K562 (cell line): ENCODE measurements around the gene CCDC200. TPM values are rescaled to one million over a fixed set of nuclear protein-coding genes. Genes with fewer than 3 reads are reported as not detected.
A peak's percentile ranks its signal among the peaks of the same experiment; 100 is the strongest.

Experiments used
- ELF1 ChIP-seq: fragments of 200-800 bp; sonication (Bioruptor generic); IDR thresholded peaks from 2 replicates; pipeline ENCODE4 v1.6.1; 2016; ENCODE audit warnings: missing genetic modification characterization, missing compliant biosample characterization
- MGA ChIP-seq: fragments of 450-650 bp; IDR thresholded peaks from 2 replicates; pipeline ENCODE4 v1.6.1; 2016; ENCODE audit warnings: mild to moderate bottlenecking, moderate library complexity
- MYNN ChIP-seq, 2 experiments: sonication (generic); formaldehyde crosslinking in 1 of 2; IDR thresholded peaks; 2 replicates each; pipeline versions ENCODE4 v1.5.0 to v1.6.1; 2016 to 2020; ENCODE audit warnings: antibody characterized with exemption in 1 of 2, missing genetic modification reagents in 1 of 2
- REST ChIP-seq, 2 experiments: fragments of 450-650 bp; formaldehyde crosslinking in 1 of 2; IDR thresholded peaks; 2 replicates each; pipeline versions ENCODE4 v1.4.0 to v1.6.1; 2014 to 2020; ENCODE audit warnings: mild to moderate bottlenecking in 2 of 2, borderline replicate concordance in 1 of 2, low read depth in 1 of 2
- SMARCE1 ChIP-seq: fragments of 450-650 bp; IDR thresholded peaks from 2 replicates; pipeline ENCODE4 v1.7.1; 2016; ENCODE audit warnings: mild to moderate bottlenecking
- ZNF75A ChIP-seq: fragments of 450-650 bp; formaldehyde crosslinking; IDR thresholded peaks from 2 replicates; pipeline ENCODE4 v1.4.0; 2020; ENCODE audit warnings: mild to moderate bottlenecking
- polyA plus RNA-seq, 8 experiments: library from polyadenylated mRNA; depleted of rRNA in 4 of 8; stranded (reverse) in 5 of 8; unstranded in 3 of 8; fragments of >200 nt; fragmentation: Nextera tagmentation in 2 of 8; fragmentation: Illumina TruSeq in 1 of 8; extraction: Ambion mirVana in 2 of 8; extraction: Trizol in 1 of 8; gene quantifications; 2 replicates each; pipeline versions ENCODE4 v1.2.1 to v1.2.3, GENCODE V29; 2011 to 2014; ENCODE audit warnings: inconsistent platforms in 1 of 8, missing spikeins in 1 of 8
- total RNA-seq, 7 experiments: library from RNA; depleted of rRNA in 6 of 7; stranded (reverse); fragments of >200 nt in 6 of 7; fragmentation: Illumina TruSeq in 2 of 7; extraction: Trizol in 2 of 7; gene quantifications; 2 replicates each; pipeline versions ENCODE4 v1.2.1 to v1.2.3, GENCODE V29; 2011 to 2021; ENCODE audit warnings: low replicate concordance in 1 of 7

CCDC200 gene
- total and polyA plus RNA-seq, 9 of the 15 experiments (the other 6 are each of a cell fraction or from before 2014, with no cell fraction given), result 0.14 TPM; not detected in 8

GRCh38 chr17:43171586-43172487, 56.6 kb downstream of the CCDC200 start (continued):
- TF ChIP-seq SMARCE1 (0 out of 2 replicates have a peak, but pooled peaks have one; percentile 27), MYNN (IDR thresholded peaks at IDR 0.05) (no peak), MYNN (CRISPR knock-in tag; IDR thresholded peaks at IDR 0.05) (no peak), MGA (no peak), REST (IDR thresholded peaks at IDR 0.05; ENCODE audit: borderline replicate concordance) (no peak; the same call in 1 of the 2 replicates), REST (CRISPR knock-in tag; IDR thresholded peaks at IDR 0.05; ENCODE audit: low read depth) (no peak), ZNF75A (CRISPR knock-in tag) (no peak), ELF1 (tag) (peak; percentile 87)
